CD14-positive monocyte (primary cell): ENCODE data around the gene POR. TPM values are rescaled to one million over a fixed set of nuclear protein-coding genes. Genes with fewer than 3 reads are reported as not detected.

Experiments used
- DNase-seq, 3 donors: peaks; one replicate each; pipeline ENCODE4 v3.0.0-alpha.2; 2011 to 2022
- H2AFZ ChIP-seq: 2 replicates; pipeline ENCODE4 v1.6.0; 2012; ENCODE audit warnings: mild to moderate bottlenecking, low read depth, low read length, inconsistent platforms; ENCODE audit not compliant: insufficient read depth, poor library complexity, severe bottlenecking
- H3K27ac ChIP-seq, 2 donors: 1 replicate in 1 of 2; 2 replicates in 1 of 2; pipeline ENCODE4 v1.5.1; 2012 to 2013; ENCODE audit warnings: low read length in 2 of 2, control low read depth in 1 of 2, inconsistent platforms in 1 of 2, low read depth in 1 of 2, mild to moderate bottlenecking in 1 of 2
- H3K27me3 ChIP-seq, 2 donors: one replicate each; pipeline versions ENCODE4 v1.6.0 to v1.6.1; 2011 to 2013; ENCODE audit warnings: low read length in 2 of 2; ENCODE audit not compliant: control insufficient read depth in 2 of 2, insufficient read depth in 2 of 2
- H3K36me3 ChIP-seq, 2 donors: replicated peaks in 1 of 2; 1 replicate in 1 of 2; 2 replicates in 1 of 2; pipeline versions ENCODE4 v1.5.1 to v1.6.1; 2012 to 2013; ENCODE audit warnings: low read length in 2 of 2, control low read depth in 1 of 2, inconsistent platforms in 1 of 2, mild to moderate bottlenecking in 1 of 2; ENCODE audit not compliant: insufficient read depth in 2 of 2, control insufficient read depth in 1 of 2
- H3K4me1 ChIP-seq, 2 donors: 1 replicate in 1 of 2; 2 replicates in 1 of 2; pipeline versions ENCODE4 v1.5.1 to v1.6.1; 2012 to 2013; ENCODE audit warnings: low read length in 2 of 2, control low read depth in 1 of 2, inconsistent platforms in 1 of 2, mild to moderate bottlenecking in 1 of 2, moderate library complexity in 1 of 2; ENCODE audit not compliant: insufficient read depth in 2 of 2, control insufficient read depth in 1 of 2
- H3K4me2 ChIP-seq: replicated peaks from 2 replicates; pipeline ENCODE3; 2012; ENCODE audit warnings: low read length, moderate library complexity, mild to moderate bottlenecking; ENCODE audit not compliant: poor library complexity, severe bottlenecking; ENCODE audit errors: extremely low read depth
- H3K4me3 ChIP-seq, 3 experiments: fragments of 200-600 bp in 1 of 3; sonication (generic) in 1 of 3; replicated peaks in 1 of 3; 1 replicate in 2 of 3; 2 replicates in 1 of 3; pipeline ENCODE4 v1.5.1; 2011 to 2013; ENCODE audit warnings: low read length in 3 of 3, mild to moderate bottlenecking in 3 of 3, control low read depth in 2 of 3, low read depth in 2 of 3, inconsistent platforms in 1 of 3, moderate library complexity in 1 of 3
- H3K79me2 ChIP-seq: 2 replicates; pipeline ENCODE4 v1.6.0; 2012; ENCODE audit warnings: mild to moderate bottlenecking, control low read depth, inconsistent platforms, low read length, moderate library complexity; ENCODE audit not compliant: insufficient read depth
- H3K9ac ChIP-seq: 2 replicates; pipeline ENCODE4 v1.6.0; 2017; ENCODE audit warnings: low read length, mild to moderate bottlenecking; ENCODE audit not compliant: insufficient read depth, poor library complexity, severe bottlenecking
- H3K9me3 ChIP-seq, 2 donors: replicated peaks in 1 of 2; 1 replicate in 1 of 2; 2 replicates in 1 of 2; pipeline versions ENCODE4 v1.5.1 to v1.6.1; 2012 to 2013; ENCODE audit warnings: low read length in 2 of 2, control low read depth in 1 of 2; ENCODE audit not compliant: control insufficient read depth in 1 of 2, insufficient read depth in 1 of 2
- H4K20me1 ChIP-seq: 2 replicates; pipeline ENCODE4 v1.6.0; 2012; ENCODE audit warnings: mild to moderate bottlenecking, low read length, control low read depth, moderate library complexity; ENCODE audit not compliant: insufficient read depth
- H3K27ac Mint-ChIP-seq, 7 donors: one replicate each; pipeline ENCODE4 v1.8.0; 2020; ENCODE audit warnings: mild to moderate bottlenecking in 7 of 7, mixed read lengths in 7 of 7, moderate library complexity in 6 of 7, inconsistent platforms in 2 of 7
- H3K27me3 Mint-ChIP-seq, 3 donors: one replicate each; pipeline ENCODE4 v1.8.0; 2021 to 2022; ENCODE audit warnings: low read depth in 3 of 3, mild to moderate bottlenecking in 3 of 3, mixed read lengths in 3 of 3, moderate library complexity in 3 of 3, inconsistent platforms in 1 of 3
- H3K36me3 Mint-ChIP-seq, 2 donors: one replicate each; pipeline ENCODE4 v1.8.0; 2020; ENCODE audit warnings: mixed read lengths in 2 of 2, inconsistent platforms in 1 of 2, mild to moderate bottlenecking in 1 of 2
- H3K4me1 Mint-ChIP-seq: one replicate; pipeline ENCODE4 v1.8.0; 2020; ENCODE audit warnings: mild to moderate bottlenecking, mixed read lengths
- H3K4me3 Mint-ChIP-seq, 2 donors: one replicate each; pipeline ENCODE4 v1.8.0; 2020; ENCODE audit warnings: mild to moderate bottlenecking in 2 of 2, mixed read lengths in 2 of 2, moderate library complexity in 1 of 2
- H3K9me3 Mint-ChIP-seq, 7 donors: one replicate each; pipeline ENCODE4 v1.8.0; 2020 to 2022; ENCODE audit warnings: mixed read lengths in 7 of 7, mild to moderate bottlenecking in 6 of 7, moderate library complexity in 6 of 7, inconsistent platforms in 2 of 7
- WGBS: methylation state at CpG from one replicate; pipeline ENCODE4 v1.1.5; 2013; ENCODE audit warnings: missing lambda C conversion rate; ENCODE audit not compliant: insufficient coverage; 5-methylcytosine and 5-hydroxymethylcytosine counted together
- intact Hi-C, 2 donors: fragments of 100-400 bp; cut with micrococcal nuclease; formaldehyde crosslinking; loops; one replicate each; pipeline versions ENCODE4 v1.15.0 to v1.15.1; 2023
- polyA plus RNA-seq, 3 donors: library from polyadenylated mRNA; depleted of rRNA in 1 of 3; unstranded in 2 of 3; stranded (reverse) in 1 of 3; fragments of 300-500 nt in 2 of 3; fragments of >200 nt in 1 of 3; fragmentation: Illumina TruSeq in 2 of 3; gene quantifications; 1 replicate in 2 of 3; 2 replicates in 1 of 3; pipeline ENCODE4 v1.2.3, GENCODE V29; 2012 to 2021
- TF ChIP-seq, protein P1 (sequence below): fragments of 200-600 bp; IDR thresholded peaks from one replicate; pipeline ENCODE4 v1.8.0; 2022; ENCODE audit warnings: antibody characterized with exemption, mild to moderate bottlenecking

The POR gene
- polyA plus RNA-seq, 3 donors: 90.5 to 102 (median 98.1) TPM

GRCh38 chr7:75968561-75969001 is 53.6 kb downstream of the POR start:
- H3K79me2 ChIP-seq: no peaks in the 10 kb centered on the region
- peaks cover 58% of the 10 kb centered on the region for H4K20me1 ChIP-seq
- no peak overlapping the region for H2AFZ ChIP-seq
- DNase-seq: no peak
- H3K4me3 ChIP-seq: no peak overlapping the region
- no peak overlapping the region for H3K27ac ChIP-seq
- H3K4me2 ChIP-seq: no peak overlapping the region
- H3K27me3 ChIP-seq: no peaks in the 10 kb centered on the region
- H3K9ac ChIP-seq: no peak overlapping the region
- intact Hi-C loops: no loop called here
- Mint-ChIP-seq H3K27ac (peak overlapping the region in 1 of 7 donors; percentile 60), H3K36me3 (peaks cover 50 to 68% of the 10 kb centered on the region in 2 donors), H3K4me1 (peaks cover 37% of the 10 kb centered on the region), H3K9me3 (peaks cover 0 to 1% (median 0%) of the 10 kb centered on the region in 7 donors), H3K4me3 (no peak overlapping the region), H3K27me3 (peaks cover 0 to 4% (median 2%) of the 10 kb centered on the region in 3 donors)
- H3K36me3 ChIP-seq: peaks cover 21 to 38% of the 10 kb centered on the region in 2 donors
- TF ChIP-seq, protein P1, sequence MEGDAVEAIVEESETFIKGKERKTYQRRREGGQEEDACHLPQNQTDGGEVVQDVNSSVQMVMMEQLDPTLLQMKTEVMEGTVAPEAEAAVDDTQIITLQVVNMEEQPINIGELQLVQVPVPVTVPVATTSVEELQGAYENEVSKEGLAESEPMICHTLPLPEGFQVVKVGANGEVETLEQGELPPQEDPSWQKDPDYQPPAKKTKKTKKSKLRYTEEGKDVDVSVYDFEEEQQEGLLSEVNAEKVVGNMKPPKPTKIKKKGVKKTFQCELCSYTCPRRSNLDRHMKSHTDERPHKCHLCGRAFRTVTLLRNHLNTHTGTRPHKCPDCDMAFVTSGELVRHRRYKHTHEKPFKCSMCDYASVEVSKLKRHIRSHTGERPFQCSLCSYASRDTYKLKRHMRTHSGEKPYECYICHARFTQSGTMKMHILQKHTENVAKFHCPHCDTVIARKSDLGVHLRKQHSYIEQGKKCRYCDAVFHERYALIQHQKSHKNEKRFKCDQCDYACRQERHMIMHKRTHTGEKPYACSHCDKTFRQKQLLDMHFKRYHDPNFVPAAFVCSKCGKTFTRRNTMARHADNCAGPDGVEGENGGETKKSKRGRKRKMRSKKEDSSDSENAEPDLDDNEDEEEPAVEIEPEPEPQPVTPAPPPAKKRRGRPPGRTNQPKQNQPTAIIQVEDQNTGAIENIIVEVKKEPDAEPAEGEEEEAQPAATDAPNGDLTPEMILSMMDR: no peak
- H3K4me1 ChIP-seq: peaks cover 33 to 35% of the 10 kb centered on the region in 2 donors
- no peaks in the 10 kb centered on the region for H3K9me3 ChIP-seq
- WGBS: 96% methylated on average over 11 of the region's 12 CpGs

DNA sequence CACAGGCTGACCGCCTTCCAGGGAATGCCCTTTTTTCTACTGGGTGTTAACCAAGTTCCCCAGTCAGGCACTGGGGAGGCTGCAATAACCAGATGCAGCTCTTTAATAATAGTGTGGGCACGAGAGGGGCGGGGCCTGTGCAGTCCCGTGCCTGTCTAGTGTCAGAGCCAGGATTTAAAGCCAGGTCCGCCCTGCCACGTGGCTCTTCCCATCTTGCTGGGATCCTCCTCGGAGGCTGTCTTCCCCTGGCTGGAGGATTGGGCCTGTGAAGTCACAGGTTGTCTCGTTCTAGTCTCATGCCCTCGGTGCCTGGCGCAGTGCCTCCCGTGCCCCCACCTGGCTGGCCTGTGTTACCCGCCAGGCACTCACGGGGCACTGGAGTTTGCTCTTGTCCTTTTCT is 54.2 kb downstream of the POR start:
- Histone ChIP-seq H3K9ac (no peak overlapping the region), H4K20me1 (peaks cover 56% of the 10 kb centered on the region), H3K79me2 (no peaks in the 10 kb centered on the region), H3K9me3 (no peaks in the 10 kb centered on the region), H3K36me3 (peaks cover 21 to 44% of the 10 kb centered on the region in 2 donors), H3K27ac (no peak overlapping the region), H3K27me3 (no peaks in the 10 kb centered on the region), H3K4me2 (no peak overlapping the region), H3K4me1 (peaks cover 33 to 35% of the 10 kb centered on the region in 2 donors), H2AFZ (no peak overlapping the region), H3K4me3 (no peak overlapping the region)
- H3K27me3 Mint-ChIP-seq: peaks cover 0 to 4% (median 2%) of the 10 kb centered on the region in 3 donors
- intact Hi-C loops: no loop called here
- WGBS: 94% methylated on average over 11 of the region's 13 CpGs
- TF ChIP-seq, protein P1: no peak
- H3K36me3 Mint-ChIP-seq: peaks cover 55 to 70% of the 10 kb centered on the region in 2 donors
- peak overlapping the region in 2 of 7 donors; percentile 35 to 58 for H3K27ac Mint-ChIP-seq
- H3K9me3 Mint-ChIP-seq: peaks cover 0 to 1% (median 0%) of the 10 kb centered on the region in 7 donors
- DNase-seq: no peak
- H3K4me1 Mint-ChIP-seq: peaks cover 37% of the 10 kb centered on the region
- no peak overlapping the region for H3K4me3 Mint-ChIP-seq
